Measurements from ENCODE around the gene DNAJB9.

Gene DNAJB9

GRCh38 chr7:108611268-108611667 is 41.6 kb downstream of the DNAJB9 start:
- no peak for DNase-seq

GRCh38 chr7:108613147-108613948 is 43.7 kb downstream of the DNAJB9 start:
- peak in 3 of 6 experiments; percentile 5 to 41 (median 30) for DNase-seq

GRCh38 chr7:108613949-108614381 is 44.3 kb downstream of the DNAJB9 start:
- no peak for DNase-seq

- DNase-seq: no peak
These were observed 45.2 kb downstream of the DNAJB9 start for GRCh38 chr7:108614896-108615295.

DNA sequence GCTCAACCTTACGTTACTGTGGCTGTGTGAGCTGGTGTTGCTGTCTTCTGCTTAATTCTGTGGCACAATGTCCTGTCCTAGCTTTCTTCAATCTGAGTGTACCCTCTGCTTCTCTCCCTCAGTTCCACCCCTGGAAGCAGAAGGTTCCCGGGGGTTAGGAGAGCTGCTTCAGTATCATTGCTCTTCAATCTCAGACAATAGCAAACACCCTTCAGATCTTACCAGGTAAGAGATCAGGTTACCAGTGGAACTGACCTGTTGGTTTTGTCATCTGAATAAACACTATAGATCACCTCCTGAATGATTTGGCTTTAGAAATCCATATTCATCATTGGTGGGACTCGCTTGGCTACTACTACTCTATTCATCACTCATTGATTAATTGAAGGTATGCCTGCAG is 48.4 kb downstream of the DNAJB9 start:
- no peak for DNase-seq

- DNase-seq: no peak
These were observed 53.5 kb downstream of the DNAJB9 start for GRCh38 chr7:108623220-108623619.
